Activated CD4-positive, alpha-beta T cell treated with anti-CD3 and anti-CD28 coated beads, Interleukin-2, amount 50 U/mL, for 1 hour (primary cell): ENCODE measurements around the gene CDH4.

Experiments
- DNase-seq: peaks from one replicate; pipeline ENCODE4 v3.0.0-alpha.2; 2020

The CDH4 gene

GRCh38 chr20:61331543-61331942, 79.5 kb downstream of the CDH4 start:
- DNase-seq: no peak

GRCh38 chr20:61332016-61332975, 80.2 kb downstream of the CDH4 start:
- DNase-seq: no peak

GRCh38 chr20:61333484-61334108, 81.5 kb downstream of the CDH4 start:
- DNase-seq: no peak

DNA sequence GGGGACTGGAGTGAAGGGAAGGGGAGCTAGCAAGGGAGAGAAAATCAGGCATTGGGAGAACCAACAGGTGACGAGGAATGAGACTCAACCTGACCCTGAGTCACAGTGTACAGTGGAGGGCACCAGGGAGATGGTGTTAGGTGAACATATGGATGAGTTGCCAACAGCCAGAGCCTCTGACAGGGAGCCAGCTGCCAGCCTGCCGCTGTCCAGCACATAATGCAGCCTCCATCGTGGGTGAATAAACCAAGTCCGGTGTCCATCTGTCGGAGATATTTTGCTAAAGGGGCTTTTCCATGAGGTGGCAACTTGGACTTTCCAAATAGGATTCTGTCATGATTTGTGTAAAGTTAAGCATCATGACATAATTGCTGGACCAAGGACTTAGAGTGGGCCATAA, 88.1 kb downstream of the CDH4 start:
- DNase-seq: no peak

GRCh38 chr20:61341605-61342004, 89.5 kb downstream of the CDH4 start:
- no peak for DNase-seq

DNA sequence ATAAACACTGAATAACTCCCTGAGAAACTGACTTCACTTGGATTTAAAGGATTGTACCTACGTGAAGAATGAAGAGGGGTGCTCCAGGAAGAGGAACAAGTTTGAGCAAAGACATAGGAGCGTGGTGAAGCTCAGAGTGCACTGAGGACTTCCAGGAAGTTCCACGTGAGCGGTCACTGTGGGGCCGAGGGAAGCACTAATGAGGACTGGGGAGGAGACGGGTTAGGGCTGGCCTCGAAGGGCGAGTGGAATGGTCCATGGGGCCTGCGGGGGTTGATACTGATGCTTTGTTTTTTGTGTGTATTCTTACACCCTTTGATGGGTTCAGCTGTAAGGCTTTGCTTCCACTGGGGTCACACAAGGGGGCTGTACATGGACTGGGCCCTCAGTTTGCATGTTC, 91.9 kb downstream of the CDH4 start:
- no peak for DNase-seq

DNA sequence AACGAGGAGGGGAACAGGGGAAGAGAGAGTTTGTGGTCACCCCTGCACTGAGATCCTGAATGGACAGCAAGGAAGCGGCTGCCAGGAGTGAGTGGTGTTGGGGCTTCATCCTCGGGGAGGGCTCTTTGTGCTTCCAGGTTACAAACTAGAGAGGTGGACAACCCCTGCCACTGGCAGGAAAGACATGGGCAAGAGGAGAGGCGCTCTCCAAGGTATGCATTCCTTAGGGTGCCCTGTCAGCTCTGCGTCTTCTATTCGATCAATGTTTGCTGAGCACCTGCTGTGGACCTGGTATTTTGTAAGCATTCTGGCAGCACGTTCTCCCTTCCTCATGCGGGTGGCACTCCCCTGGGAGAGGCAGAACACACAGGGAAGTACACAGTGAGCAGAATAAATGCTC, 93.6 kb downstream of the CDH4 start:
- no peak for DNase-seq

DNA sequence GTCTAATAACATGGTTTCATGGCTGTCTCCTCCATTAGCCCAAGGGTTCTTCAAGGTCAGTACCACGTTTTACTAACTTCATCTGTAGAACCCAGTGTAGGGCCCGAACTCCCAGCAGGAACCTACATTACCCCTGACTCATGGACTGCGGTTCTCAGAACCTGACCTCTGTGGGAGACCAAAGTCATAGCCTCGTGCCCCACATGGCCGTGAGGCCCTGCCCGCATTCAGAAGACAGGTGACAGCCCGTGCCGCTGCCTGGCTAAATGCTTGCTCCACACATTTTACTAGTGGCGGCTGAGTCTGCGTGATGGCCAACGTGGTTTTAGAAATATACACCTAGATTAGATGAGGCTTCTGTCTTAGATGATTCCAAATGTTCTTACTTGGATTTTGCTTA, 94.9 kb downstream of the CDH4 start:
- DNase-seq: no peak

DNA sequence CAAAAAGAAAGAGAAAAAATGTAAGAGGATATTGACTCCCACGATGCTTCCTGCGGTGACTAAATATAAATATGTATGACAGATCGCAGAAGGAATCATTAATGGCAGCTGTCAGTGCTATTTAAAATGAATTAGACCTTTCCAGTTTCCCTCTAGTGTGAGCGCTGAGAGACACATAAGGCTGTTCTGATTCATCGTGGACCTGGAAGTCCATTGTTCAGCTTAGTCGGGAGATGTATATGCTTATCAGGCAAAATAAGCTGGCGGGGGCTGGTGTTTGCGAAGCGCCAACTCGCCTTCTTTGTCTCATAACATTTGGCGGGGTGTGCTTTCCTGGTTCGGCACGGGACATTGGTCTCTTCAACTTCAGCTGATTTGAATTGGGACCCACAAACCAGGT, 95.4 kb downstream of the CDH4 start:
- no peak for DNase-seq

GRCh38 chr20:61349447-61350165, 97.5 kb downstream of the CDH4 start:
- no peak for DNase-seq

DNA sequence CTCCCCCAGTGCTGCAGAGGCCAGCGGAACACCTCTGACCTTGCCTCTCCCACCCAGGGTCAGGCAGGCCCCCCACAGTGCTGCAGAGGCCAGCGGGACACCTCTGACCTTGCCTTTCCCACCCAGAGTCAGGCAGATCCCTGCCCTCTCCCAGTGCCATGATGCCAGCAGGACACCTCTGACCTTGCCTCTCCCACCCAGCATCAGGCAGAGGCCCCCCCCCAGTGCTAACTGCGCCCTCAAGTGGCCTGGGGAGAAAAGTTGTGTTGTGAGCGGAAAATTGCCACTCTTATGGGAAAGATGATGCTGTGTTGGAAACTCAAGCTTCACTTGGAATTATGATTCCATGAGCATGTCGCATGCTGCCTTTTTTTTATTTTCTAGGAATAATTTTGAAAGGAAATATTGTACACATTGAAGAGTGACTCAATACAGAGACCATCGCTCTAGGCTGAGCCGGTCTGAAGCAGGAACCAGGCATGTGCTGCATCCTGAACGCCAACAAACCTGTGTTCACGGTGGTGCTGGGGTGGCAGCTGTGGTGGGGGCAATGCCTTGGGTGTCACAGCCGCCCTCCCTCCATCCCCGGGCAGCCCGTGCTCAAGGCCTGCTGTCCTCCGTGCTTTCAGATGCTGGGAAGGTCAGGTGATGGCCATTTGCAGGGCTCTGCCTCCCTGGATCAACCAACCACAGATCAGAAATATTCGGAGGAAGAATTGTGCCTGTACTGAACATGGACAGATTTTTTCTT, 98.6 kb downstream of the CDH4 start:
- no peak for DNase-seq

GRCh38 chr20:61352346-61353260, 100.5 kb downstream of the CDH4 start:
- DNase-seq: no peak

GRCh38 chr20:61353261-61354000, 101.4 kb downstream of the CDH4 start:
- no peak for DNase-seq

- DNase-seq: no peak
These were observed 101.9 kb downstream of the CDH4 start for GRCh38 chr20:61354001-61354390.

- no peak for DNase-seq
These were observed 102.4 kb downstream of the CDH4 start for GRCh38 chr20:61354501-61354900.

DNA sequence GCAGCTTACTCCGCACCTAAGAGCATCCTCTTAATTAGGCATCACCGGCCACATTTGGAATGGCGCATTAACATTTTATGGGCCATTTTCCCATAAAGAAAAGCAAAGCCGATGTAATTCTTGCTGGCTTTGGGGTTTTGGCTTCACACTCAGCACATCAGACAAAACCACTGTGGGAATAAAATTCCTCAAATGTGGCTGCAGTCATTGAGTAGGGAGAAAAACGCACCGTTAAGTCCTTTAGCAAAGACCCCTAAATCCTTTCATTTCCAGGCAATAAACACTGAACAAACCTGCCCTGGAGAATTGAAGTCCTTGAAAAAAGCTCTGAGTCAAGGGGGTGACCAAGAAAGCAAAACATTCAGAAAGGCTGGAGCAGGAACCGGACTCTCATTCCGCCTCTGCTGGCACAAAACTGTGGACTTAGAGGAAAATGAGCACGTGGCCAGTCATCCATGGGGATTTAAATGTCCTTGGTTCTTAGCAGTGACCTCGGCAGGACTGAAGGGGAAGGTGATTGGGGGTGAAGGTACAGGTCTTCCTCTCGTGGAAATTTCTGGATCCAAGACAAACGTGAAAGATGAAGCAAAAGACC, 102.9 kb downstream of the CDH4 start:
- no peak for DNase-seq

- no peak for DNase-seq
These were observed 103.5 kb downstream of the CDH4 start for GRCh38 chr20:61355585-61355984.

- DNase-seq: no peak
These were observed 104.1 kb downstream of the CDH4 start for GRCh38 chr20:61356196-61356595.

GRCh38 chr20:61357119-61357518, 105.1 kb downstream of the CDH4 start:
- DNase-seq: no peak

GRCh38 chr20:61359254-61359653, 107.2 kb downstream of the CDH4 start:
- DNase-seq: no peak

DNA sequence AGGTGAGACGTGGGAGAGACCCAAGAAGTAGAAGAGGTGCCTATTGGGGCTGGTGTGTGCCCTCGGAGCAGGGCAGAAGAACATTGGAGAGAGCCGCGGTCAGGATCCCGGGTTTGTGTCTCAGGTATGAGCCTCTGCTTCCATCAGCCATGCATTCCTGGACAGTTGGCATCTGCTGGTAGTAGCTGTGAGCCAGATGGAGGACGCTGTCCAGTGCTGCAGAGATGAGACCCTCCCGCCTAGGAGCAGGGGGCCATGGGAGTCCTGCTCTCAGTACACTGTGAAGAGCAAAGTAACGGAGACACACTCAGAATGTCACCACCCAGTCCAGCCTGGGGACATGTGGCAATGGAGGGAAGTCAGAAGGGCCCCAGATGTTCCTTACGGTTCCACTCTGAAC, 108.2 kb downstream of the CDH4 start:
- DNase-seq: no peak
